Stimulated activated CD4-positive, alpha-beta T cell treated with anti-CD3 and anti-CD28 coated beads, TNF-alpha, amount 100 ng/mL, for 24 hours (primary cell): Measurements from ENCODE around the gene BRINP3.

Experiments
- DNase-seq, 3 experiments: peaks; one replicate each; pipeline ENCODE4 v3.0.0-alpha.2; 2020; ENCODE audit warnings: low read depth in 3 of 3

Gene BRINP3

GRCh38 chr1:190104961-190105360 lies 372.7 kb downstream of the BRINP3 start:
- no peak for DNase-seq

- no peak for DNase-seq
These were observed 374.8 kb downstream of the BRINP3 start for GRCh38 chr1:190102757-190103326.

- no peak for DNase-seq
These were observed 375.9 kb downstream of the BRINP3 start for GRCh38 chr1:190101756-190102155.

- no peak for DNase-seq
These were observed 378.9 kb downstream of the BRINP3 start for GRCh38 chr1:190098756-190099155.

GRCh38 chr1:190098107-190098506 lies 379.6 kb downstream of the BRINP3 start:
- no peak for DNase-seq

- no peak for DNase-seq
These were observed 382.1 kb downstream of the BRINP3 start for GRCh38 chr1:190095596-190095995.

- DNase-seq = no peak
These were observed 393.1 kb downstream of the BRINP3 start for GRCh38 chr1:190084552-190084951.

GRCh38 chr1:190068304-190068703 lies 409.4 kb downstream of the BRINP3 start:
- DNase-seq = no peak

GRCh38 chr1:190067592-190067991 lies 410.1 kb downstream of the BRINP3 start:
- no peak for DNase-seq

GRCh38 chr1:190066011-190066410 lies 411.7 kb downstream of the BRINP3 start:
- DNase-seq = no peak

GRCh38 chr1:190049314-190049713 lies 428.4 kb downstream of the BRINP3 start:
- DNase-seq = no peak
